ENCODE data around the gene DYNLT2. TPM values are rescaled to one million over a fixed set of nuclear protein-coding genes. Genes with fewer than 3 reads are reported as not detected.

Gene DYNLT2, protein sequence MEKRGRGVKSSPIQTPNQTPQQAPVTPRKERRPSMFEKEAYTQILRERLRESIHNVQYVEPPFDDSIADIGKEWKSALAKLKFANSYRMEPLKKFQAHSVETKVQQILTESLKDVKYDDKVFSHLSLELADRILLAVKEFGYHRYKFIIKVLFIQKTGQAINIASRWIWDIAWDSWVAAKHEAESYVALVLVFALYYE
- polyA plus RNA-seq (2013, experiment 1 of 2), result 2.6 TPM
- 2.7 TPM for polyA plus RNA-seq (2013, experiment 2 of 2)

- no CpG with 5 or more reads among the region's 90 CpGs for WGBS, 2 donors (ENCODE audit: extremely low coverage in 2 of 2, insufficient read length in 2 of 2, insufficient replicate concordance in 1 of 2)
- H2BK5ac ChIP-seq (ENCODE audit: low read length), result no peak within 1 kb of the TSS
- peak within 1 kb of the TSS; percentile 95 for H3K18ac ChIP-seq (ENCODE audit: low read length)
- no peaks in the 10 kb centered on the region for H3K27me3 ChIP-seq (ENCODE audit: control insufficient read depth in 3 of 3, insufficient read depth in 3 of 3, low read depth in 1 of 3, low read length in 3 of 3)
- peak within 1 kb of the TSS; percentile 63 for H3K14ac ChIP-seq (ENCODE audit: low read length)
- H3K27ac ChIP-seq (replicated peaks; ENCODE audit: low read length), result peak within 1 kb of the TSS; percentile 89
- H3K79me1 ChIP-seq (ENCODE audit: low read depth, low read length), result no peaks in the 10 kb centered on the region
- peak within 1 kb of the TSS; percentile 69 to 95 for H3K4me3 ChIP-seq (ENCODE audit: low read length in 2 of 2)
- peak within 1 kb of the TSS; percentile 90 for H4K91ac ChIP-seq (ENCODE audit: low read depth, low read length, poor library complexity)
- H2BK15ac ChIP-seq (ENCODE audit: low read length), result peak within 1 kb of the TSS; percentile 64
- peak within 1 kb of the TSS; percentile 99 for H4K8ac ChIP-seq (ENCODE audit: low read depth, low read length)
- DNase-seq (ENCODE audit: low spot score), result peak; percentile 94
- H2BK120ac ChIP-seq (ENCODE audit: low read depth, low read length), result no peak within 1 kb of the TSS
- H3K23ac ChIP-seq (ENCODE audit: low read depth, low read length, poor library complexity), result peak within 1 kb of the TSS; percentile 100
- H3K9ac ChIP-seq (ENCODE audit: low read depth, low read length, poor library complexity), result peak within 1 kb of the TSS; percentile 97
- H2BK12ac ChIP-seq (ENCODE audit: low read length), result no peak within 1 kb of the TSS
- H3K4ac ChIP-seq (ENCODE audit: low read length), result no peak within 1 kb of the TSS
- H3K9me3 ChIP-seq (replicated peaks in 1 of 2; ENCODE audit: control insufficient read depth in 2 of 2, insufficient read depth in 1 of 2, low read depth in 1 of 2, low read length in 2 of 2), result peaks cover 0 to 6% of the 10 kb centered on the region in 2 donors
- peak within 1 kb of the TSS; percentile 67 for H3K4me2 ChIP-seq (ENCODE audit: insufficient read depth, low read length, poor library complexity, severe bottlenecking)
- H3K36me3 ChIP-seq (replicated peaks in 1 of 2; ENCODE audit: control insufficient read depth in 2 of 2, insufficient read depth in 2 of 2, low read length in 2 of 2), result peaks cover 0 to 13% of the 10 kb centered on the region in 2 donors
- H3K4me1 ChIP-seq (ENCODE audit: control insufficient read depth in 2 of 2, insufficient read depth in 1 of 2, low read depth in 1 of 2, low read length in 2 of 2), result peaks cover 3 to 15% of the 10 kb centered on the region in 2 donors
- H2AFZ ChIP-seq (ENCODE audit: low read length), result peak within 1 kb of the TSS; percentile 96
- H2AK5ac ChIP-seq (ENCODE audit: low read depth, low read length), result peak within 1 kb of the TSS; percentile 66
Measured at GRCh38 chr6:169751242-169752073, at the start of gene DYNLT2, which contains the start of gene ERMARD. TSS of gene DYNLT2 (minus strand) at chr6:169751572. CDS start at chr6:169751458, 114 bp downstream. TSS of gene ERMARD (plus strand) at chr6:169751622. CDS start at chr6:169751658, 36 bp downstream.

DNA sequence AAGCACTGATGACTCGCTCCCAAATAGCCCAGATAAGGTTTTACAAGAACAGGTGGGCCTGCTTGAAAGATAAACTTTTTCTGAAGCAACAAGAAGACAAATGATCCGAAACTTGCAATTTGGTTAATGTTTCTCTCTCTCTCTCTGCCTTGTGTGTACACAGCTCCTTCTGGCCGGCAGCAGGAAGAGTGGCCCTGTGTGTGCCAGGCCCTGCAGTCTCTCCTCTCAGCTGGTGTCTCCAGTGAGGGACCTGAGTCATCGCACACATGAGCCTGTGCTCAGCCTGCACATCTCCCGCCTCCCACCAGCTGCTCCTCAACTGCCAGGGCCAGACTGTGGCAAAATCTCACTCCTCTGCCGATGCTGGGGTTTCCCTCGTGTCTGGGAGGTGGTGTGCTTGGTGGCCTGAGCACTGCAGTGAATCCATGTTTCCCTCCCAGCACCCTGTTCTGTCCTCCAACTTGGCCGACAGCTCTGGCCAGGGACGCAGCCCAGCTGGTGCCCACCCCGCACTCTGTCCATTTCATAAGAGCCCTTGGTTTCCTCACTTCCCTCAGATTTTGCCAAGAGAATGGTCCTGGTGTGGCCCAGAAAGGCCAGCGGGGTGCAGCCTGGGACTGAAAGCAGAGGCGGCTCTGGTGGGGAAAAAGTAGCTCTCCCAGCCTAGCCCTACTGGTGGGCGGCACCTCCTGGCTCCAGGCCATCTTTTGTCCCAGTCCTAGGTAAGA is 49.5 kb upstream of the DYNLT2 start:
- Histone ChIP-seq H3K4ac (ENCODE audit: low read length) (no peak overlapping the region), H2AFZ (ENCODE audit: low read length) (peak overlapping the region; percentile 72), H3K4me3 (ENCODE audit: low read length in 2 of 2) (no peak overlapping the region), H2AK5ac (ENCODE audit: low read depth, low read length) (no peak overlapping the region), H3K14ac (ENCODE audit: low read length) (peak overlapping the region; percentile 59), H3K27ac (replicated peaks; ENCODE audit: low read length) (no peak overlapping the region), H2BK12ac (ENCODE audit: low read length) (peak overlapping the region; percentile 47), H3K18ac (ENCODE audit: low read length) (peak overlapping the region; percentile 88), H3K79me1 (ENCODE audit: low read depth, low read length) (no peaks in the 10 kb centered on the region), H3K4me1 (ENCODE audit: control insufficient read depth in 2 of 2, insufficient read depth in 1 of 2, low read depth in 1 of 2, low read length in 2 of 2) (peaks cover 11 to 22% of the 10 kb centered on the region in 2 donors), H2BK15ac (ENCODE audit: low read length) (peak overlapping the region; percentile 80), H3K9me3 (replicated peaks in 1 of 2; ENCODE audit: control insufficient read depth in 2 of 2, insufficient read depth in 1 of 2, low read depth in 1 of 2, low read length in 2 of 2) (no peaks in the 10 kb centered on the region), H2BK5ac (ENCODE audit: low read length) (no peak overlapping the region), H3K9ac (ENCODE audit: low read depth, low read length, poor library complexity) (peak overlapping the region; percentile 7), H3K27me3 (ENCODE audit: control insufficient read depth in 3 of 3, insufficient read depth in 3 of 3, low read depth in 1 of 3, low read length in 3 of 3) (no peaks in the 10 kb centered on the region), H3K4me2 (ENCODE audit: insufficient read depth, low read length, poor library complexity, severe bottlenecking) (no peak overlapping the region), H3K23ac (ENCODE audit: low read depth, low read length, poor library complexity) (no peak overlapping the region), H4K91ac (ENCODE audit: low read depth, low read length, poor library complexity) (no peak overlapping the region), H2BK120ac (ENCODE audit: low read depth, low read length) (no peak overlapping the region), H4K8ac (ENCODE audit: low read depth, low read length) (no peak overlapping the region), H3K36me3 (replicated peaks in 1 of 2; ENCODE audit: control insufficient read depth in 2 of 2, insufficient read depth in 2 of 2, low read length in 2 of 2) (no peaks in the 10 kb centered on the region)
- WGBS, 2 donors (ENCODE audit: extremely low coverage in 2 of 2, insufficient read length in 2 of 2, insufficient replicate concordance in 1 of 2), result no CpG with 5 or more reads among the region's 13 CpGs
- no peak for DNase-seq (ENCODE audit: low spot score)

DNA sequence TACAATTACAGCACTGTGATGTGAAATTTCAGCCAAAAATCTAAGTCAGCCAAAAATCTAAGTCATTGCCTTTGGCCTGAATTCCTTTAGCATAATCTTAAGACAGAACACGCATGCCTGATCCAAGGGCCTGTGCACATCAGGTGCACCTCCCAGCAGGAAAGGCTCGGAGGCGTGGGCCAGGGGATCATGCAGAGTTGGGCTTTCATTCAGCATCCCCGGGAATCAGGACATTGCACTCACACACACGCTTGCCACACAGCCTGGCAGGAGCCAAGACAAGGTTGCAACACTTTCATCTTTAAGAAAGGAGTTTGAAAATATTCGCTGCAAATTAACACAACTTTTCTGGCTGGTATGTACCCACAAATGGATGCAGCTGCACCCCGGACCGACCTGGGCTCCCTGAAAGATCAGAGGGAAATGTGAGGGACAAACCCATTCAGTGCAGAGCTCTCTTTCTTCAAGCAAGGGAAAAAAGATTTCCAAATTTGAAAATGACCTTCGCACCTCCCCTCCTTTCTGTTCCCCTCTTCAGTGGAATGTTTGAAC is 48.8 kb upstream of the DYNLT2 start:
- H3K4me2 ChIP-seq (ENCODE audit: insufficient read depth, low read length, poor library complexity, severe bottlenecking), result no peak overlapping the region
- H3K9ac ChIP-seq (ENCODE audit: low read depth, low read length, poor library complexity), result peak overlapping the region; percentile 67
- H3K4ac ChIP-seq (ENCODE audit: low read length), result no peak overlapping the region
- no peak overlapping the region for H2AK5ac ChIP-seq (ENCODE audit: low read depth, low read length)
- H4K91ac ChIP-seq (ENCODE audit: low read depth, low read length, poor library complexity), result no peak overlapping the region
- no peak overlapping the region for H4K8ac ChIP-seq (ENCODE audit: low read depth, low read length)
- WGBS, 2 donors (ENCODE audit: extremely low coverage in 2 of 2, insufficient read length in 2 of 2, insufficient replicate concordance in 1 of 2), result no CpG with 5 or more reads among the region's 9 CpGs
- no peak for DNase-seq (ENCODE audit: low spot score)
- no peak overlapping the region for H3K4me3 ChIP-seq (ENCODE audit: low read length in 2 of 2)
- H3K4me1 ChIP-seq (ENCODE audit: control insufficient read depth in 2 of 2, insufficient read depth in 1 of 2, low read depth in 1 of 2, low read length in 2 of 2), result peaks cover 11 to 22% of the 10 kb centered on the region in 2 donors
- H2BK5ac ChIP-seq (ENCODE audit: low read length), result no peak overlapping the region
- no peak overlapping the region for H3K23ac ChIP-seq (ENCODE audit: low read depth, low read length, poor library complexity)
- no peak overlapping the region for H2BK15ac ChIP-seq (ENCODE audit: low read length)
- peak overlapping the region; percentile 72 for H2AFZ ChIP-seq (ENCODE audit: low read length)
- no peak overlapping the region for H3K27ac ChIP-seq (replicated peaks; ENCODE audit: low read length)
- H3K27me3 ChIP-seq (ENCODE audit: control insufficient read depth in 3 of 3, insufficient read depth in 3 of 3, low read depth in 1 of 3, low read length in 3 of 3), result no peaks in the 10 kb centered on the region
- no peaks in the 10 kb centered on the region for H3K36me3 ChIP-seq (replicated peaks in 1 of 2; ENCODE audit: control insufficient read depth in 2 of 2, insufficient read depth in 2 of 2, low read length in 2 of 2)
- H2BK12ac ChIP-seq (ENCODE audit: low read length), result no peak overlapping the region
- no peaks in the 10 kb centered on the region for H3K79me1 ChIP-seq (ENCODE audit: low read depth, low read length)
- H3K14ac ChIP-seq (ENCODE audit: low read length), result no peak overlapping the region
- no peak overlapping the region for H2BK120ac ChIP-seq (ENCODE audit: low read depth, low read length)
- H3K9me3 ChIP-seq (replicated peaks in 1 of 2; ENCODE audit: control insufficient read depth in 2 of 2, insufficient read depth in 1 of 2, low read depth in 1 of 2, low read length in 2 of 2), result no peaks in the 10 kb centered on the region
- no peak overlapping the region for H3K18ac ChIP-seq (ENCODE audit: low read length)

Data from neuronal stem cell (in vitro differentiated cells).